Endothelial cell of umbilical vein (primary cell): Measurements from ENCODE around the gene NBEA. TPM values are rescaled to one million over a fixed set of nuclear protein-coding genes. Genes with fewer than 3 reads are reported as not detected.

ENCODE experiments used
- BruUV-seq: library from RNA; stranded (reverse); fragments of 400-500 nt; replicated peaks from 2 replicates; lab custom pipeline; 2021; lab: Mats Ljungman, UMichigan
- CTCF ChIA-PET: fragments of 300-600, 350-600 bp; sonication (Branson Sonifier 250); formaldehyde crosslinking; loops from one replicate; lab custom pipeline; 2021; ENCODE audit warnings: antibody characterized with exemption, inconsistent platforms; lab: Charles Lee
- POLR2A ChIA-PET: fragments of 300-600, 350-600 bp; sonication (Branson Sonifier 250); formaldehyde crosslinking; loops from one replicate; lab custom pipeline; 2021; ENCODE audit warnings: antibody characterized with exemption, inconsistent platforms; lab: Charles Lee
- DNase-seq: peaks from one replicate; pipeline ENCODE4 v3.0.0-alpha.2; 2011; ENCODE audit warnings: low read depth, low spot score
- FAIRE-seq: peaks from 2 replicates; lab custom pipeline; 2011; peaks lifted over from hg19 to GRCh38; lab: Jason Lieb, UNC
- H2AFZ ChIP-seq: 2 replicates; pipeline ENCODE4 v1.6.0; 2012; ENCODE audit warnings: low read depth, low read length, control low read depth, inconsistent platforms
- H3K27ac ChIP-seq: 2 replicates; pipeline ENCODE4 v1.5.1; 2011; ENCODE audit warnings: low read depth, mild to moderate bottlenecking, control low read depth, low read length, moderate library complexity; ENCODE audit not compliant: insufficient read depth
- H3K27me3 ChIP-seq, 2 experiments: 2 replicates each; pipeline versions ENCODE4 v1.6.0 to v1.6.1; 2011; ENCODE audit warnings: low read length in 2 of 2, mixed read lengths in 1 of 2; ENCODE audit not compliant: control insufficient read depth in 2 of 2, insufficient read depth in 2 of 2
- H3K36me3 ChIP-seq, 2 experiments: 2 replicates in 1 of 2; 3 replicates in 1 of 2; pipeline ENCODE4 v1.5.1; 2011; ENCODE audit warnings: low read length in 2 of 2, mild to moderate bottlenecking in 1 of 2, moderate library complexity in 1 of 2; ENCODE audit not compliant: control insufficient read depth in 2 of 2, insufficient read depth in 2 of 2; ENCODE audit errors: extremely low read depth in 1 of 2
- H3K4me1 ChIP-seq: 3 replicates; pipeline ENCODE4 v1.5.1; 2011; ENCODE audit warnings: mild to moderate bottlenecking, low read length; ENCODE audit not compliant: control insufficient read depth, insufficient read depth; ENCODE audit errors: extremely low read depth
- H3K4me2 ChIP-seq: 2 replicates; pipeline ENCODE4 v1.6.1; 2011; ENCODE audit warnings: low read length, control low read depth, mixed read lengths; ENCODE audit not compliant: insufficient read depth
- H3K4me3 ChIP-seq, 3 experiments: fragments of 200-600 bp in 1 of 3; sonication (generic), shearing (Covaris generic) in 1 of 3; replicated peaks in 1 of 3; 2 replicates each; pipeline ENCODE4 v1.5.1; 2011 to 2016; ENCODE audit warnings: control low read depth in 3 of 3, low read length in 3 of 3, mild to moderate bottlenecking in 2 of 3, inconsistent platforms in 1 of 3, low read depth in 1 of 3, moderate library complexity in 1 of 3; ENCODE audit not compliant: insufficient read depth in 1 of 3
- H3K79me2 ChIP-seq: 2 replicates; pipeline ENCODE4 v1.6.0; 2012; ENCODE audit warnings: low read length, inconsistent platforms; ENCODE audit not compliant: control insufficient read depth, insufficient read depth
- H3K9ac ChIP-seq: replicated peaks from 2 replicates; pipeline ENCODE3; 2011; ENCODE audit warnings: low read length, control low read depth; ENCODE audit not compliant: insufficient read depth; ENCODE audit errors: extremely low read depth
- H3K9me1 ChIP-seq: replicated peaks from 3 replicates; pipeline ENCODE4 v1.6.0; 2011; ENCODE audit warnings: mild to moderate bottlenecking, low read length; ENCODE audit not compliant: control insufficient read depth, insufficient read depth; ENCODE audit errors: extremely low read depth
- H3K9me3 ChIP-seq: replicated peaks from 2 replicates; pipeline ENCODE4 v1.5.1; 2012; ENCODE audit warnings: low read length, inconsistent platforms; ENCODE audit not compliant: control insufficient read depth, insufficient read depth
- H4K20me1 ChIP-seq: replicated peaks from 2 replicates; pipeline ENCODE3; 2011; ENCODE audit warnings: mild to moderate bottlenecking, low read length; ENCODE audit not compliant: control insufficient read depth, insufficient read depth; ENCODE audit errors: extremely low read depth
- CTCF ChIP-seq, 2 donors: IDR thresholded peaks; 1 replicate in 1 of 2; 2 replicates in 1 of 2; pipeline ENCODE4 v1.5.1; 2011; ENCODE audit warnings: low read length in 2 of 2, mild to moderate bottlenecking in 2 of 2, moderate library complexity in 2 of 2, control low read depth in 1 of 2, inconsistent platforms in 1 of 2, low read depth in 1 of 2; ENCODE audit not compliant: insufficient read depth in 1 of 2; ENCODE audit errors: extremely low read depth in 1 of 2
- EZH2 ChIP-seq: IDR thresholded peaks from 2 replicates; pipeline ENCODE4 v1.6.1; 2012; ENCODE audit warnings: borderline replicate concordance, low read depth, mild to moderate bottlenecking, moderate library complexity, low read length, inconsistent platforms; ENCODE audit not compliant: severe bottlenecking
- FOS ChIP-seq: IDR thresholded peaks from 2 replicates; pipeline ENCODE4 v1.6.1; 2011; ENCODE audit warnings: mild to moderate bottlenecking, low read length, moderate library complexity, borderline replicate concordance; ENCODE audit not compliant: insufficient read depth
- GATA2 ChIP-seq: IDR thresholded peaks from 2 replicates; pipeline ENCODE4 v1.7.0; 2011; ENCODE audit warnings: low read depth, mild to moderate bottlenecking, moderate library complexity, mixed read lengths, low read length; ENCODE audit not compliant: insufficient read length, insufficient read depth
- JUN ChIP-seq: IDR thresholded peaks from 2 replicates; pipeline ENCODE4 v1.6.1; 2011; ENCODE audit warnings: borderline replicate concordance, low read depth; ENCODE audit not compliant: insufficient read length, insufficient read depth
- MAX ChIP-seq: IDR thresholded peaks from 2 replicates; pipeline ENCODE4 v1.6.1; 2011; ENCODE audit not compliant: insufficient read depth, insufficient read length
- MYC ChIP-seq: IDR thresholded peaks from one replicate; pipeline ENCODE4 v1.6.1; 2011; ENCODE audit warnings: mild to moderate bottlenecking, low read depth, low read length
- POLR2A ChIP-seq: IDR thresholded peaks from 2 replicates; pipeline ENCODE4 v1.6.1; 2012; ENCODE audit warnings: low read depth, mild to moderate bottlenecking, control low read depth, low read length
- POLR2AphosphoS5 ChIP-seq: IDR thresholded peaks from 2 replicates; pipeline ENCODE4 v1.6.1; 2012; ENCODE audit warnings: low read depth, mild to moderate bottlenecking, control low read depth, low read length, moderate library complexity; ENCODE audit not compliant: insufficient read depth
- dilution Hi-C: fragments of 300-500 bp; cut with MboI; formaldehyde crosslinking; loops from one replicate; pipeline ENCODE4 v1.15.0; 2019; ENCODE audit warnings: low sequenced_read_pairs; ENCODE audit not compliant: extremely low pct_ligation_motif_present
- intact Hi-C: fragments of 100-400 bp; cut with micrococcal nuclease; formaldehyde crosslinking; loops from one replicate; pipeline ENCODE4 v1.10.0; 2022
- polyA plus RNA-seq, 4 experiments: library from polyadenylated mRNA; depleted of rRNA in 3 of 4; stranded (reverse) in 3 of 4; unstranded in 1 of 4; fragments of >200 nt; gene quantifications; 2 replicates each; pipeline versions ENCODE4 v1.2.1 to v1.2.3, GENCODE V29; 2011 to 2012; ENCODE audit warnings: missing spikeins in 1 of 4
- total RNA-seq: library from RNA; stranded (reverse); gene quantifications from 2 replicates; pipeline ENCODE4 v1.2.3, GENCODE V29; 2021

Gene NBEA
- total and polyA plus RNA-seq, 2 donors (not counting 3 experiments of a cell fraction or from before 2014, with no cell fraction given) = 3.0 to 4.8 TPM

GRCh38 chr13:35598233-35598632 is 656.2 kb downstream of the NBEA start:
- Histone ChIP-seq H3K27me3 (no peaks in the 10 kb centered on the region), H3K9me3 (no peaks in the 10 kb centered on the region), H3K4me2 (no peak overlapping the region), H2AFZ (peak overlapping the region; percentile 50), H3K9me1 (no peaks in the 10 kb centered on the region), H3K79me2 (no peaks in the 10 kb centered on the region), H3K9ac (no peak overlapping the region), H3K4me1 (no peaks in the 10 kb centered on the region), H4K20me1 (no peaks in the 10 kb centered on the region), H3K36me3 (no peaks in the 10 kb centered on the region), H3K27ac (no peak overlapping the region), H3K4me3 (no peak overlapping the region)
- peak; percentile 61 for FAIRE-seq
- intact Hi-C loops (no loop called here), dilution Hi-C loops (no loop called here)
- CTCF ChIA-PET = no interaction called here
- peak; percentile 75 for DNase-seq
- TF ChIP-seq POLR2A = no peak
- no peak for TF ChIP-seq MAX
- no peak for TF ChIP-seq EZH2
- no peak for TF ChIP-seq GATA2
- TF ChIP-seq FOS = no peak
- no peak for TF ChIP-seq CTCF (IDR thresholded peaks at IDR 0.05; ENCODE audit: extremely low read depth in 1 of 2, insufficient read depth in 1 of 2, low read depth in 1 of 2, low read length in 2 of 2)
- TF ChIP-seq POLR2AphosphoS5 = no peak
- TF ChIP-seq JUN = no peak
- TF ChIP-seq MYC = no peak
- POLR2A ChIA-PET = no interaction called here
- no TSS peak for BruUV-seq
